ENCODE data around the gene CALN1.

Gene CALN1

GRCh38 chr7:72321637-72322036, 90.5 kb downstream of the CALN1 start:
- DNase-seq: no peak

- DNase-seq: no peak
These were observed 91.1 kb downstream of the CALN1 start for GRCh38 chr7:72321081-72321480.

DNA sequence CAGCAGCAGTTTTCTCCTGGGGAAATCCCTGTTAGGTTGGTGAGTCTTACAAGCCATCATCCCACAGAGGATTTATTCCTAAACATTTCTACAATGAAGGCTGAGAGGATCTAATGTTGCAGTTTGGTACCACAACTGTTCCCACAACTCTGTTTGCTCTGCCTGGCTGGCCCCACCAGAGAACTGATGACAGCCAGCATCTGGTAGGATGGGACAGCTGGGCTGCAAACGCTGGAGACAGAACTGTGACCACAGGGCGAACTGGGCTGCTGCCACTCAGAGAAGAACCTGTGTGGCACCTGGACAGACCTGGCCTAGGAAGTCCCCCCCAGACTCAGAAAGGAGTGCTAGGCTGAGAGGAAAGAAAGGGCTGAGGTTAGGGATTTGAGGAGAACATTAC, 94.8 kb downstream of the CALN1 start:
- no peak for DNase-seq

- DNase-seq: no peak
These were observed 96.0 kb downstream of the CALN1 start for GRCh38 chr7:72316148-72316547.

DNA sequence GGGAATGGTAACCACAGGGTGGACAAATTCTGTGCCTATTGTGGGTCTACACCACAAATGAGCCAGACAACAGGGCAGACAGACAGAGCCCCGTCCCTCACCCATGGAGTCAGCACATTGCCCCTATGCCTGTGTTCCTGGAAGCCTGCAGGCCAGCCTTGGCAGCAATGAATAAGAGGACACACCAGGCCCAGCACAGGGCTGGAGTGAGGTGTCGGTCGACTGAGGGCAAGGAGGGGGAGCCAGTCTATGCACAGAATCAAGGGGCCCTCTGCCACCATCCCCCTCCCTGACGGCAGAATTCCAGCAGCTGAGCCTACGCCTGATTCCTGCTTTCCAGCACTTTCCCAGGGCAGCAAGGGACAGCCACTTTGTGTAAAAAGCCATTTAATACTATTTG, 98.2 kb downstream of the CALN1 start:
- DNase-seq: no peak

- DNase-seq: no peak
These were observed 101.8 kb downstream of the CALN1 start for GRCh38 chr7:72310301-72310700.

- DNase-seq: no peak
These were observed 102.7 kb downstream of the CALN1 start for GRCh38 chr7:72309476-72309875.

DNA sequence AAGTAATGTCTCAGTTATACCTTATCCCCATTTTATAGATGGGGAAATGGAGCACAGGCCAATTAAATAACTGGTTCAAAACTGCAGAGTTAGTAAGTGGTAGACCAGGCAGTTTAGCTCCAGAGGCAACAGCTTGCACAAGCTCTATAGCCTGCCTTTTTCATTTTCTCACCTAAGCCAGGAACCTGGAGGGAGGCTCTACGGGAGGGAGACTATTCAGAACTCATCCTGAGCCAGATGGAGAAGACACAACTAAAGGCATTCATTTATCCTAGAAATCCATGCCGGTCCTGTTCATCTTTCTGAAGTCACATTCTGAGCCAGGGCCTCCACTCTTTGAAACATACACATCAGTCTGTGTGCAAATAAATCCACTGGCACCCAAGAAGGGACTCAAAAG, 103.2 kb downstream of the CALN1 start:
- DNase-seq: no peak

DNA sequence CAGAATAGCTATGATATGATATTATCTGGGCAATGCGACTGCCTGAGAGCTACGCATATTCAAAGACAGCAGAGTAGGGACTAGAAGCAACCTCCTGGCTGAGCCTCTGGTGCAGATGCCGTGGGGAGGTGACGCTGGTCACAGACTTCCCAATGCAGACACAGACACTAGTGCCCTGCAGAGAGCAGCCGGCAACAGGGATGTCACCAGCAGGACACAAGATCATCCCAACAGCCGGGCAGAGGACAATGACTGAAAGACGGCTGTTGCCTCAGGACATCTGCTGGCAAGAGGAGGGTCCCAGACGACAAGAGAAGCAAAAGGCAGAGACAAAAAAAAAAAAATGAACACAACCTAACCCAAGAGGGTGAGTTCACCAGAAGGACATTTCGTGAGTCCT, 104.6 kb downstream of the CALN1 start:
- no peak for DNase-seq

GRCh38 chr7:72298912-72299311, 113.2 kb downstream of the CALN1 start:
- DNase-seq: no peak

- DNase-seq: no peak
These were observed 114.0 kb downstream of the CALN1 start for GRCh38 chr7:72298091-72298490.

GRCh38 chr7:72297636-72298035, 114.5 kb downstream of the CALN1 start:
- DNase-seq: no peak

DNA sequence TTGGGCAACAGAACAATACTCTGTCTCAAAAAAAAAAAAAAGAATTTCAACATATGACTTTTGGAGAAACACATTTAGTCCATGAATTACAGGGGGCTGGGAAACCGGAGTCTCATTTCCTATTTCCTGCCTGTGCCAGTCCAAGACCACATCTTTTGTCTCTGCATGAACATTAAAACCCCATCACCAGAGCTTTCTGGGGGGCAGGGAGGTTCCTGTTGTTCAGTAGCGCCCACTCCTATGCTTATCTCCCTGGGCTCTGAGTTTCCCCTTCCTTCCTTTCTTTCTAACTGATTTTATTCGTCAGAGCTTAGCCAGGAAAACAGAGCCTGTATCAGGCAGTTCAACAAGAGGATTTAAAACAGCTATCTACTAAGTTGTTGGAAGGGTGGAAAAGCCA, 119.3 kb downstream of the CALN1 start:
- DNase-seq: peak; percentile 90

DNA sequence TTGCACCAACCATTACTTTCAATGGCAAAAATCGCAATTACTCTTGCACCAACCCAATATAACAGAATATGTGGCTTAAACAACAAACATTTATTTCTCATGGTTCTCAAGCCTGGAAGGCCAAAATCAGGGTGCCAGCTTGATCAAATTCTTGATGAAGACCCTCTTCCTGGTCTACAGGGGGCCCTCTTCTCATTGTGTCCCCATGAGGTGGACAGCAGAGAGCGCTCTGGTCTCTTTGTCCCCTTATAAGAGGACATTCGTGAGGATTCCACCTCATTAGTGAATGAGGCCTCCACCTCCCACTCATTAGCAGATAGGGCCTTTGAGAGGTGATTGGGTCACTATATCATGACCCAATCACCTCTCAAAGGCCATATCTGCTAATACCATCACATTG, 120.0 kb downstream of the CALN1 start:
- no peak for DNase-seq

DNA sequence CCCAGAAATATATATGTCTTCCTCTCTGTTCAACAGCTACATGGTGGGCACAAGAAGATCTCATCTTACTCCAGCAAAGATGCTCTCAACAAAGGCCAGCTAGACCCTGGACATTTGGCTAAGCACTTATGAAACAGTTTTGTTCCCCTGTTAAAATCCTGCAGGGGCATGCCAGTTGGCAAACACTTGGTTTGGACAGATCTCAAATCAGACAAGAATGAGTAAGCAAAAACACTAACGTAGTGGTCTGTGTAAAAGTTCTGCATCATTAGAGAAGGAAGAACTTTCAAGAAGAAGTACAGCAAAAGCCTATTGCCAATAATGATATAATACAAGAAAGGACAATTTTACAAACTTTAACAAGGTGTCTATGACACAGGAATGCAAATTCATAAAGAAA, 125.6 kb downstream of the CALN1 start:
- peak; percentile 31 for DNase-seq

DNA sequence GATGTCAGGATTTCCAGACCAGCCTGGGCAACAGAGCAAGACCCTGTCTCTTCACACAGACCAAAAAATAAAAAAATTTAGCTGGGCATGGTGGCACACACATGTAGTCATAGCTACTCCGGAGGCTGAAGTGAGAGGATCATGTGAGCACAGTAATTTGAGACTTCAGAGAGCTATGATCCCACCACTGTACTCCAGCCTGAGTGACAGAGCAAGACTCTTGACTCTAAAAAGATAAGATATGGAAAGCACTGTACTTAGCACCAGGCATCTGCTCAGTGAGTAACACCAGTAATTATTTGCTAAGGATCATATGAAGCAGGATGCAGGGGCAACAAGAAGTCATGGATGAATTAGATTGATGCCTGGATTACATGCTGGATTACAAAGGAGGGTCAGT, 128.8 kb downstream of the CALN1 start:
- DNase-seq: no peak

DNA sequence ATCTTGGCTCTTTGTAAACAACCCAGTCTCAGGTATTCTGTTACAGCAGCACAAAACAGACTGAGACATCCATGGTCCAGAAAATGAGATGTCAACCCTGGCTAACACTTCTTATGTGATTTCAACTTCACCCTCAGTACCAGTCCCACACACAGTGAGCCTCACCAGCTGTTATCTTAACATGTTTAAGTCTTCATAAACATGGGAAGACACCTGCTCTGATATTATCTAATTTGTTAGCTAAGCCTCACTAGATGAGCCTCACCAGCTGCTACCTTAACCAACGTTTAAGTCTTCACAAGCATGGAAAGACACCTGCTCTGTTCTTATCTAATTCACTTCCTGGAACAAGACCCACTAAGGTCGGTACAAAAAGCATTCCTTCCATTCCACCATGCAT, 130.8 kb downstream of the CALN1 start:
- DNase-seq: no peak

- no peak for DNase-seq
These were observed 132.9 kb downstream of the CALN1 start for GRCh38 chr7:72279203-72279602.

DNA sequence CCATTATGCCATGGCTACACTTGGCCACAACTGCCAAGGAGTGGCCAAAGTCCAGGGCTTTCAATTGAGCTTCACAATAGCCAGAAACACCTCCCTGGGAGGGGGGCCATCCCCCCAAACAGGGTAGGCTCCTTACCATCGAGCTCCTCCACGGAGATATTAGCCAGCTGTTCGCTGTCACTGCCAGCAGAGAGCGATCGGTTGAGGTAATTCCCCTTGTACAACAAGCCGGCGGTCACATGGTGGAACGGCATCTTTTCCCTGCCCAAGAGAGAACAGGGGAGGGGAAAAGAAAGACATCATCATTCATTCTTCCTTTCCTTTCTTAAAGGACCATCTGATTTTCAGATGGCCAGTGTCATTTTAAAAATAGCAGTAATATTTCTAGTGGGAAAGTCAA, 133.6 kb downstream of the CALN1 start:
- DNase-seq: no peak

DNA sequence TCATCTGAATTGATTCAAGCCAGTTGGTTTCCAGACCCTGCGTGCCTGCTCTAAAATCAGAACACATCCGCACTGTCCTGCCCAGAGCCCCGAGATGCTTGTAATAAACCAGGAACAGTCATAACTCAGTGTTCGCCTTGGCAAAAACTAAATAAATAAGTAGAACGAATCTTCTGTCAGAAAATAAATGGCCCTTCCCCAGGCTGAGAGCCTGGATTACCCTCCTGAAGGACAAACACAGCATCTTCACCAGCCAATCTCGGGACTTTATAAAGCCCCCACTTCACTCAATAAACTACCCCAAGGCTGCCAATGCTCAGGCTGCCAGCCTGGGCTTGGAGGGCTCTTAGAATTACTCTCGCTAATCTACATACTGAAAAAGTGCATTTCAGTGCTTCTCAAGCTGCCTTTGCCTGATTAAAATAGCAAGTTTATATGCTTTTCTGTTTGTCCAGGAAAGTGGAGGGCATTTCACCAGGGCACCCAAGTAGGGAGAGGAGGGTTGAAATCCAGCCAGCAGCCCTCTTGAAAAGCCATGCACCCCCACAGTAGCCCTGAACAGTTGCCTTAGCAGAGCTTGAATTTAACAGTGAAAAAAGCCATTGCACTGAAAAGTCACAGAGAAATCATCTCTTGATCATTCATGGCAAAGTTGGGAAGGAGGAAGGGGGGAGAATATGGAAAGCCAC, 136.6 kb downstream of the CALN1 start:
- no peak for DNase-seq

GRCh38 chr7:72272479-72272878, 139.7 kb downstream of the CALN1 start:
- DNase-seq: no peak

DNA sequence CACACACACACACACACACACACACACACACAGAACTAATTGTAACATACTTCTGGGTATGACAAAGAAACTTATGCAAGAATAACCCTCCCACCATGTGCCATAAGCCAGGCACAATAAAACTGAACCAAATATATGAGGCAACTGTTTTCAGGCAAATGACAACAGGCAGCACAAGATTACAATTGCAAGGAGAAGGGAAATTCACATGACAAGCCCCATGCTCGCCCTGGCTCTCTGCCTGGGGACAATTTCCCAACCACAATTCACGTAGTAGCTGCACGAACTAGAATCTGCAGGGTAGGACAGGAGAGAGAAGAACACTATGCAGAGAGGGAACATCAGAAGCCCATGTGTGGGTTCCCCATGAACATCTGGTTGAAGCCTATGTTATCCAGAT, 143.3 kb downstream of the CALN1 start:
- no peak for DNase-seq

GRCh38 chr7:72268090-72268489, 144.0 kb downstream of the CALN1 start:
- DNase-seq: no peak

DNA sequence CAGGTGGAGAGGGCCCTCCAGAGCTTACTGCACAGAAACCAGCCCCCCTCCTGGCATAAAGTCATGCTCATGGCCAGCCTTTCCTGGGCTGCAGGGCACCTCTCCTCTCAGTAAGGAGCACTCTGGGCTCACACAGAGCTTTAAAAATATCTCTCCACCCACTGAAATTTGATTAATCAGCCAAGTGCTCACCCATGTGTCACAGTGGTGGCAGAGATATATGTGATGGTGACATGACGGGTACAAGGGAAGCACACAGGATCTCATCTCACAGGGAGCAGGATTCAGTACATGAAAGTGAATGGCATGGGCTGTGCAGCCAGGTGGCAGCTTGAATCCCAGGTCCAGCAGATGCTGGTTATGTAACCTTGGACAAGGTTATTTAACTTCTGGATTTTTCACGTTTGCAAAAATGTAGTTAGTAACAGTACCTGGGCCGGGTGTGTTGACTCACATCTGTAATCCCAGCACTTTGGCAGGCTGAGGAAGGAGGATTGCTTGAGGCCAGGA, 144.8 kb downstream of the CALN1 start:
- DNase-seq: no peak

- DNase-seq: no peak
These were observed 145.4 kb downstream of the CALN1 start for GRCh38 chr7:72266771-72267170.

All from GDM1 (cell line).